Breast epithelium (tissue), 3 donors: Measurements from ENCODE around the gene MED1.
"Not testable (repeated sequence)": the region's sequence is repeated elsewhere in the genome, so short reads cannot be mapped to it uniquely, and the experiment has no call there.

ENCODE experiments used
- POLR2A ChIP-seq: fragments of 450-650 bp; IDR thresholded peaks from one replicate; pipeline ENCODE4 v1.6.1; 2016; ENCODE audit warnings: antibody characterized with exemption, mild to moderate bottlenecking, moderate library complexity
- POLR2AphosphoS5 ChIP-seq, 3 donors: sonication (generic); formaldehyde crosslinking; IDR thresholded peaks; one replicate each; pipeline ENCODE4 v1.6.1; 2017; ENCODE audit warnings: antibody characterized with exemption in 3 of 3
- TF ChIP-seq, protein P1 (sequence below), 3 donors: fragments of 450-650 bp; IDR thresholded peaks; one replicate each; pipeline ENCODE4 v1.5.1; 2016 to 2017; ENCODE audit warnings: antibody characterized with exemption in 3 of 3, mild to moderate bottlenecking in 3 of 3, moderate library complexity in 3 of 3

DNA sequence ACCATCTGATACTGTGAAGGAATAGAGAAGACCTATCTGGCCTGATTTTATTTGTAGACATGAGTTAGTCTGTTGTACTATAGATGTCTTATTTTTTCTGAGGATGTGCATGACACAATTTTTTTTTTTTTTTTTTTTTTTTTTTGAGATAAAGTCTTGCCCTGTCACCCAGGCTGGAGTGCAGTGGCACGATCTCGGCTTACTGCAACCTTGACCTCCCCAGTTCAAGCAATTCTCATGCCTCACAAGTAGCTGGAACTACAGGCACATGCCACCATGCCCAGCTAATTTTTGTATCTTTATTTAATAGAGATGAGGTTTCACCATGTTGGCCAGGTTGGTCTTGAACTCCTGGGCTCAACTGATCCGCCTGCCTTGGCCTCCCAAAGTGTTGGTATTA lies 36.4 kb upstream of the MED1 start:
- TF ChIP-seq, protein P1, sequence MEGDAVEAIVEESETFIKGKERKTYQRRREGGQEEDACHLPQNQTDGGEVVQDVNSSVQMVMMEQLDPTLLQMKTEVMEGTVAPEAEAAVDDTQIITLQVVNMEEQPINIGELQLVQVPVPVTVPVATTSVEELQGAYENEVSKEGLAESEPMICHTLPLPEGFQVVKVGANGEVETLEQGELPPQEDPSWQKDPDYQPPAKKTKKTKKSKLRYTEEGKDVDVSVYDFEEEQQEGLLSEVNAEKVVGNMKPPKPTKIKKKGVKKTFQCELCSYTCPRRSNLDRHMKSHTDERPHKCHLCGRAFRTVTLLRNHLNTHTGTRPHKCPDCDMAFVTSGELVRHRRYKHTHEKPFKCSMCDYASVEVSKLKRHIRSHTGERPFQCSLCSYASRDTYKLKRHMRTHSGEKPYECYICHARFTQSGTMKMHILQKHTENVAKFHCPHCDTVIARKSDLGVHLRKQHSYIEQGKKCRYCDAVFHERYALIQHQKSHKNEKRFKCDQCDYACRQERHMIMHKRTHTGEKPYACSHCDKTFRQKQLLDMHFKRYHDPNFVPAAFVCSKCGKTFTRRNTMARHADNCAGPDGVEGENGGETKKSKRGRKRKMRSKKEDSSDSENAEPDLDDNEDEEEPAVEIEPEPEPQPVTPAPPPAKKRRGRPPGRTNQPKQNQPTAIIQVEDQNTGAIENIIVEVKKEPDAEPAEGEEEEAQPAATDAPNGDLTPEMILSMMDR (IDR thresholded peaks at IDR 0.05), result not testable (repeated sequence)
- not testable (repeated sequence) for TF ChIP-seq POLR2AphosphoS5 (IDR thresholded peaks at IDR 0.05); POLR2A
